Fibroblast of lung (primary cell): ENCODE measurements around the gene PRRX2.

ENCODE experiments used
- CTCF ChIP-seq, 2 donors: IDR thresholded peaks in 1 of 2; conservative IDR thresholded peaks in 1 of 2; 1 replicate in 1 of 2; 2 replicates in 1 of 2; pipeline ENCODE4 v1.5.1; 2011 to 2012; ENCODE audit warnings: low read length in 2 of 2, control low read depth in 1 of 2, inconsistent platforms in 1 of 2, low read depth in 1 of 2, mild to moderate bottlenecking in 1 of 2
- EZH2 ChIP-seq: IDR thresholded peaks from 2 replicates; pipeline ENCODE4 v1.5.1; 2012; ENCODE audit warnings: low read length, control low read depth, mild to moderate bottlenecking; ENCODE audit errors: missing control alignments

GRCh38 chr9:129639034-129639630 is 26.3 kb upstream of the PRRX2 start:
- no peak for TF ChIP-seq CTCF (conservative IDR thresholded peaks at IDR 0.05 in 1 of 2, IDR thresholded peaks at IDR 0.05 in 1 of 2; ENCODE audit: low read depth in 1 of 2, low read length in 2 of 2)
- TF ChIP-seq EZH2, result no peak
